ENCODE results near the gene PLEKHG1. TPM values are rescaled to one million over a fixed set of nuclear protein-coding genes. Genes with fewer than 3 reads are reported as not detected.

The PLEKHG1 gene
- total and polyA plus RNA-seq, 2 donors (not counting 1 experiment from before 2014, with no cell fraction given): 66.2 to 450 TPM

DNA sequence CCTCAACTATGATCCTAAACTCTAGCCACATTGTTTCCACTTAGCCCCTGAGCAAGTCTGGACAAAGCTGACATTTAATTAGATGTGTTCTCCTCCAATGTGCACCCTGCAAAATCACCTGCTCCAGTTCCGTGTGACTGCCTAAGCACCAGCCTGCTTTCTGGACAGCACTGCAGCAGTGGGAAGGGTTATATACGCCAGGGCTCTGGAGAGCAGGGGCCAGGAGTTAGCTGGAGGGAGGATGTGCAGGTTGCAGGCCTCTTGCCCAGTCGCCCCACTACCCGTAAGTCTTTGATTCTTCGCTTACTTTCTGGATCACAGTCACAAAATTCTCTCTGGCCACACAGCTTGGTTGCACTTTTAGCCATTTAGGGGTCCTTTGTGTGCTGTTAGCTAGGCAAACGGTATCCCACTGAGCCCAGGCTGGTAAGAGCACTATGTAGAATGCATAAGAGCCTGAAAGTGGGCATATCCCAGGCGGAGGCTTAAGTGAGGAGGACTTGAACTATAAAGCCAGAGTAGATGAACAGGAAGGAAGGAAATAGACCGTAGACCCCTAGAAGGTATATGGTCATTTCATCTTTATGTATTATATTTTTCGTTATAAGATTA is 10.7 kb upstream of the PLEKHG1 start:
- ChIA-PET POLR2A (interaction anchor here (1.3 kb wide), 1 partner anchor 12 kb away, joined by 3 read pairs; no protein-coding TSS in a partner anchor), CTCF (interaction anchor here (0.7 to 1.6 kb wide), 2 partner anchors 12 to 166 kb away, joined by 3 to 5 read pairs; no protein-coding TSS in a partner anchor)
- Histone ChIP-seq H3K36me3 (replicated peaks in 1 of 2; ENCODE audit: control extremely low read depth in 1 of 2, control insufficient read depth in 1 of 2, extremely low read depth in 1 of 2, insufficient read depth in 2 of 2, low read length in 1 of 2) (no peaks in the 10 kb centered on the region), H3K27ac (ENCODE audit: low read length in 2 of 2) (no peak overlapping the region), H3K4me1 (ENCODE audit: control insufficient read depth in 2 of 2, insufficient read depth in 2 of 2, low read length in 2 of 2) (peaks cover 8 to 14% of the 10 kb centered on the region in 2 donors), H3K9me3 (ENCODE audit: control extremely low read depth in 1 of 3, control insufficient read depth in 2 of 3, insufficient read depth in 1 of 3, low read length in 2 of 3) (no peaks in the 10 kb centered on the region), H4K20me1 (ENCODE audit: control insufficient read depth, insufficient read depth, low read length, poor library complexity, severe bottlenecking) (no peaks in the 10 kb centered on the region), H3K9ac (ENCODE audit: low read length) (no peak overlapping the region), H3K4me3 (ENCODE audit: control extremely low read depth in 1 of 5, extremely low read depth in 1 of 5, insufficient read depth in 1 of 5, low read depth in 2 of 5, low read length in 4 of 5) (no peak overlapping the region), H3K27me3 (replicated peaks in 1 of 4; ENCODE audit: control extremely low read depth in 1 of 4, control insufficient read depth in 3 of 4, insufficient read depth in 4 of 4, low read length in 3 of 4) (peaks cover 0 to 3% (median 1%) of the 10 kb centered on the region in 4 experiments), H3K4me2 (replicated peaks; ENCODE audit: low read depth, low read length, poor library complexity, severe bottlenecking) (no peak overlapping the region), H2AFZ (ENCODE audit: insufficient read depth, low read depth, low read length, poor library complexity, severe bottlenecking) (no peak overlapping the region), H3K79me2 (ENCODE audit: control insufficient read depth, insufficient read depth, low read length) (peaks cover 6% of the 10 kb centered on the region)
- no peaks in the 10 kb centered on the region for H3K9me3 Mint-ChIP-seq (ENCODE audit: insufficient read depth)
- DNase-seq (no peak), ATAC-seq (ENCODE audit: low read depth) (no peak)
- no peak overlapping the region for H3K27ac Mint-ChIP-seq
- peaks cover 11% of the 10 kb centered on the region for H3K4me1 Mint-ChIP-seq
- H3K4me3 Mint-ChIP-seq: no peak overlapping the region
- TF ChIP-seq, protein P1, sequence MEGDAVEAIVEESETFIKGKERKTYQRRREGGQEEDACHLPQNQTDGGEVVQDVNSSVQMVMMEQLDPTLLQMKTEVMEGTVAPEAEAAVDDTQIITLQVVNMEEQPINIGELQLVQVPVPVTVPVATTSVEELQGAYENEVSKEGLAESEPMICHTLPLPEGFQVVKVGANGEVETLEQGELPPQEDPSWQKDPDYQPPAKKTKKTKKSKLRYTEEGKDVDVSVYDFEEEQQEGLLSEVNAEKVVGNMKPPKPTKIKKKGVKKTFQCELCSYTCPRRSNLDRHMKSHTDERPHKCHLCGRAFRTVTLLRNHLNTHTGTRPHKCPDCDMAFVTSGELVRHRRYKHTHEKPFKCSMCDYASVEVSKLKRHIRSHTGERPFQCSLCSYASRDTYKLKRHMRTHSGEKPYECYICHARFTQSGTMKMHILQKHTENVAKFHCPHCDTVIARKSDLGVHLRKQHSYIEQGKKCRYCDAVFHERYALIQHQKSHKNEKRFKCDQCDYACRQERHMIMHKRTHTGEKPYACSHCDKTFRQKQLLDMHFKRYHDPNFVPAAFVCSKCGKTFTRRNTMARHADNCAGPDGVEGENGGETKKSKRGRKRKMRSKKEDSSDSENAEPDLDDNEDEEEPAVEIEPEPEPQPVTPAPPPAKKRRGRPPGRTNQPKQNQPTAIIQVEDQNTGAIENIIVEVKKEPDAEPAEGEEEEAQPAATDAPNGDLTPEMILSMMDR (IDR thresholded peaks at IDR 0.05): no peak
- no peak for TF ChIP-seq EZH2 (IDR thresholded peaks at IDR 0.05; ENCODE audit: borderline replicate concordance, insufficient read depth, low read depth, low read length, poor library complexity, severe bottlenecking)
- 80% methylated on average over 5 of the region's 9 CpGs for WGBS (ENCODE audit: insufficient coverage)
- intact Hi-C loops (cut with micrococcal nuclease): no loop called here
- peaks cover 3% of the 10 kb centered on the region for H3K27me3 Mint-ChIP-seq

DNA sequence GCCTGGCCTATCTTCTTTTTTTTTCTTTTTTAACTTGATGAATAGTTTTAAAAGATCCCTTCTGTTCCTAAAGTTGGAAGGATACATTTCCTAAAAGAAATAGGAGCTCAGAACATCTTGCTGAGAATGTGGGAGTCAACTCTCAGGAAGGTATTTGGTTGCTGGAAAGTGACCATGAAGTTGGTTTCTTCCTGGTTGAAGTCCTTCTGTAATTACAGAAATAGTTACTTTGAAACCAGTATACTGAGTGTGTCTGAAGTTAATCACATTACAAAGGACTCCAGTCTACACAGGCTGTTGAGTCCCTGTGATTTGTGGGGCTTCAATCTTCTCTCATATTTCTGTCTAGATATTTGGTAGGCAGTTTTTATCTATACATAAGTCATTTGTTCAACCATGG is 9.8 kb upstream of the PLEKHG1 start:
- Histone ChIP-seq H2AFZ (ENCODE audit: insufficient read depth, low read depth, low read length, poor library complexity, severe bottlenecking) (no peak overlapping the region), H3K4me1 (ENCODE audit: control insufficient read depth in 2 of 2, insufficient read depth in 2 of 2, low read length in 2 of 2) (peaks cover 8 to 14% of the 10 kb centered on the region in 2 donors), H3K4me3 (ENCODE audit: control extremely low read depth in 1 of 5, extremely low read depth in 1 of 5, insufficient read depth in 1 of 5, low read depth in 2 of 5, low read length in 4 of 5) (no peak overlapping the region), H3K36me3 (replicated peaks in 1 of 2; ENCODE audit: control extremely low read depth in 1 of 2, control insufficient read depth in 1 of 2, extremely low read depth in 1 of 2, insufficient read depth in 2 of 2, low read length in 1 of 2) (no peaks in the 10 kb centered on the region), H4K20me1 (ENCODE audit: control insufficient read depth, insufficient read depth, low read length, poor library complexity, severe bottlenecking) (no peaks in the 10 kb centered on the region), H3K27ac (ENCODE audit: low read length in 2 of 2) (no peak overlapping the region), H3K9ac (ENCODE audit: low read length) (no peak overlapping the region), H3K4me2 (replicated peaks; ENCODE audit: low read depth, low read length, poor library complexity, severe bottlenecking) (peak overlapping the region; percentile 44), H3K9me3 (ENCODE audit: control extremely low read depth in 1 of 3, control insufficient read depth in 2 of 3, insufficient read depth in 1 of 3, low read length in 2 of 3) (no peaks in the 10 kb centered on the region), H3K79me2 (ENCODE audit: control insufficient read depth, insufficient read depth, low read length) (peaks cover 6% of the 10 kb centered on the region), H3K27me3 (replicated peaks in 1 of 4; ENCODE audit: control extremely low read depth in 1 of 4, control insufficient read depth in 3 of 4, insufficient read depth in 4 of 4, low read length in 3 of 4) (peaks cover 0 to 3% (median 1%) of the 10 kb centered on the region in 4 experiments)
- DNase-seq (no peak), ATAC-seq (ENCODE audit: low read depth) (no peak)
- Mint-ChIP-seq H3K4me1 (peaks cover 11% of the 10 kb centered on the region), H3K4me3 (no peak overlapping the region), H3K27ac (no peak overlapping the region), H3K9me3 (ENCODE audit: insufficient read depth) (no peaks in the 10 kb centered on the region), H3K27me3 (peaks cover 1% of the 10 kb centered on the region)
- intact Hi-C loops (cut with micrococcal nuclease): loop anchor here (2.0 kb wide), 1 partner anchor 15 kb away; no protein-coding TSS in a partner anchor
- TF ChIP-seq EZH2 (IDR thresholded peaks at IDR 0.05; ENCODE audit: borderline replicate concordance, insufficient read depth, low read depth, low read length, poor library complexity, severe bottlenecking): no peak
- TF ChIP-seq, protein P1 (IDR thresholded peaks at IDR 0.05): no peak
- ChIA-PET POLR2A (no interaction called here), CTCF (interaction anchor here (0.7 to 1.6 kb wide), 4 partner anchors 11 to 171 kb away, joined by 3 to 5 read pairs (median 3); no protein-coding TSS in a partner anchor)
